Lung (tissue), 12 donors: ENCODE measurements around the gene MPV17L2. TPM values are rescaled to one million over a fixed set of nuclear protein-coding genes. Genes with fewer than 3 reads are reported as not detected.

Source experiments
- ATAC-seq: fragments of 200-7000 bp; cut with Tn5 transposase; one replicate; pipeline ENCODE4 v1.9.1; 2020; ENCODE audit warnings: moderate number of reproducible peaks; ENCODE audit not compliant: insufficient read depth, low FRiP score
- DNase-seq, 3 donors: peaks; one replicate each; pipeline ENCODE4 v3.0.0-alpha.2; 2013 to 2017
- H3K27ac ChIP-seq, 2 donors: one replicate each; pipeline ENCODE4 v1.5.1; 2013; ENCODE audit warnings: mild to moderate bottlenecking in 2 of 2, moderate library complexity in 2 of 2, control low read depth in 1 of 2, inconsistent platforms in 1 of 2, low read depth in 1 of 2, low read length in 1 of 2
- H3K27me3 ChIP-seq, 3 donors: one replicate each; pipeline ENCODE4 v1.5.1; 2013; ENCODE audit warnings: low read length in 2 of 3; ENCODE audit not compliant: control insufficient read depth in 3 of 3, insufficient read depth in 3 of 3
- H3K36me3 ChIP-seq, 4 donors: one replicate each; pipeline ENCODE4 v1.5.1; 2013; ENCODE audit warnings: low read length in 4 of 4, mild to moderate bottlenecking in 1 of 4, moderate library complexity in 1 of 4; ENCODE audit not compliant: control insufficient read depth in 4 of 4, insufficient read depth in 4 of 4
- H3K4me1 ChIP-seq, 5 donors: one replicate each; pipeline ENCODE4 v1.5.1; 2013; ENCODE audit warnings: low read length in 5 of 5, mild to moderate bottlenecking in 2 of 5, moderate library complexity in 1 of 5; ENCODE audit not compliant: control insufficient read depth in 5 of 5, insufficient read depth in 5 of 5
- H3K4me3 ChIP-seq: one replicate; pipeline ENCODE4 v1.5.1; 2013; ENCODE audit warnings: mild to moderate bottlenecking, control low read depth, moderate library complexity
- H3K9ac ChIP-seq, 2 donors: one replicate each; pipeline ENCODE4 v1.5.1; 2013; ENCODE audit warnings: low read length in 2 of 2, control low read depth in 1 of 2; ENCODE audit not compliant: insufficient read depth in 1 of 2
- H3K9me3 ChIP-seq, 4 donors: one replicate each; pipeline ENCODE4 v1.5.1; 2013; ENCODE audit warnings: low read length in 3 of 4, mild to moderate bottlenecking in 1 of 4, moderate library complexity in 1 of 4; ENCODE audit not compliant: control insufficient read depth in 4 of 4, insufficient read depth in 3 of 4
- WGBS, 2 donors: extraction: QIAGEN DNeasy Blood & Tissue Kit; methylation state at CpG; one replicate each; pipeline ENCODE4 v1.1.7; 2013; 5-methylcytosine and 5-hydroxymethylcytosine counted together
- polyA plus RNA-seq, 2 donors: library from polyadenylated mRNA; stranded (reverse); fragments of 200-250 nt; gene quantifications; one replicate each; pipeline ENCODE4 v1.2.1, GENCODE V29; 2013
- total RNA-seq, 2 donors: library from RNA; depleted of rRNA in 1 of 2; stranded (reverse); fragments of >200 nt in 1 of 2; gene quantifications; one replicate each; pipeline ENCODE4 v1.2.1, GENCODE V29; 2014 to 2021
- TF ChIP-seq, protein P1 (sequence below): IDR thresholded peaks from 2 replicates; pipeline ENCODE4 v1.5.1; 2012; ENCODE audit warnings: mild to moderate bottlenecking; ENCODE audit errors: control extremely low read depth, extremely low read depth
- donor health status: control.
- donor health status: control.
- donor health status: Bipolar disorder and iron deficiency.
- donor health status: healthy.
- donor health status: DM: yes; HTN: yes; CAD: no.

MPV17L2 gene
- total and polyA plus RNA-seq, 4 donors = 3.2 to 28.0 (median 18.2) TPM

DNA sequence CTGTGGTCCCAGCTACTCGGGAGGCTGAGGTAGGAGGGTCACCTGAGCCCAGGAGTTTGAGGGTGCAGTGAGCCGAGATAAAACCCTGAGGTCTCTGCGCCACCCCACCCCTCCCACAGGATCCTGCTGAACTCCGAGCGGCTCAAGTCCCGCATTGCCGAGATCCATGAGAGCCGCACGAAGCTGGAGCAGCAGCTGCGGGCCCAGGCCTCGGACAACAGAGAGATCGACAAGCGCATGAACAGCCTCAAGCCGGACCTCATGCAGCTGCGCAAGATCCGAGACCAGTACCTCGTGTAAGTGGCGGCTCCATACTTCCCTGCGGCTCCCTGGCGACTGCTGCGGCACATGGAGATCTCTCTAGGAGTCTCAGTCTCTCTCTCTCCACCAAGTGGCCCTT lies 26.0 kb upstream of the MPV17L2 start:
- WGBS, 2 donors = 95 to 96% methylated on average over 21 of the region's 21 CpGs
- Histone ChIP-seq H3K4me3 (no peak overlapping the region), H3K4me1 (no peaks in the 10 kb centered on the region), H3K27ac (no peak overlapping the region), H3K36me3 (peaks cover 8 to 38% (median 27%) of the 10 kb centered on the region in 4 donors), H3K9ac (no peak overlapping the region), H3K27me3 (no peaks in the 10 kb centered on the region), H3K9me3 (no peaks in the 10 kb centered on the region)
- no peak for ATAC-seq
- DNase-seq = no peak
- TF ChIP-seq, protein P1, sequence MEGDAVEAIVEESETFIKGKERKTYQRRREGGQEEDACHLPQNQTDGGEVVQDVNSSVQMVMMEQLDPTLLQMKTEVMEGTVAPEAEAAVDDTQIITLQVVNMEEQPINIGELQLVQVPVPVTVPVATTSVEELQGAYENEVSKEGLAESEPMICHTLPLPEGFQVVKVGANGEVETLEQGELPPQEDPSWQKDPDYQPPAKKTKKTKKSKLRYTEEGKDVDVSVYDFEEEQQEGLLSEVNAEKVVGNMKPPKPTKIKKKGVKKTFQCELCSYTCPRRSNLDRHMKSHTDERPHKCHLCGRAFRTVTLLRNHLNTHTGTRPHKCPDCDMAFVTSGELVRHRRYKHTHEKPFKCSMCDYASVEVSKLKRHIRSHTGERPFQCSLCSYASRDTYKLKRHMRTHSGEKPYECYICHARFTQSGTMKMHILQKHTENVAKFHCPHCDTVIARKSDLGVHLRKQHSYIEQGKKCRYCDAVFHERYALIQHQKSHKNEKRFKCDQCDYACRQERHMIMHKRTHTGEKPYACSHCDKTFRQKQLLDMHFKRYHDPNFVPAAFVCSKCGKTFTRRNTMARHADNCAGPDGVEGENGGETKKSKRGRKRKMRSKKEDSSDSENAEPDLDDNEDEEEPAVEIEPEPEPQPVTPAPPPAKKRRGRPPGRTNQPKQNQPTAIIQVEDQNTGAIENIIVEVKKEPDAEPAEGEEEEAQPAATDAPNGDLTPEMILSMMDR = no peak

DNA sequence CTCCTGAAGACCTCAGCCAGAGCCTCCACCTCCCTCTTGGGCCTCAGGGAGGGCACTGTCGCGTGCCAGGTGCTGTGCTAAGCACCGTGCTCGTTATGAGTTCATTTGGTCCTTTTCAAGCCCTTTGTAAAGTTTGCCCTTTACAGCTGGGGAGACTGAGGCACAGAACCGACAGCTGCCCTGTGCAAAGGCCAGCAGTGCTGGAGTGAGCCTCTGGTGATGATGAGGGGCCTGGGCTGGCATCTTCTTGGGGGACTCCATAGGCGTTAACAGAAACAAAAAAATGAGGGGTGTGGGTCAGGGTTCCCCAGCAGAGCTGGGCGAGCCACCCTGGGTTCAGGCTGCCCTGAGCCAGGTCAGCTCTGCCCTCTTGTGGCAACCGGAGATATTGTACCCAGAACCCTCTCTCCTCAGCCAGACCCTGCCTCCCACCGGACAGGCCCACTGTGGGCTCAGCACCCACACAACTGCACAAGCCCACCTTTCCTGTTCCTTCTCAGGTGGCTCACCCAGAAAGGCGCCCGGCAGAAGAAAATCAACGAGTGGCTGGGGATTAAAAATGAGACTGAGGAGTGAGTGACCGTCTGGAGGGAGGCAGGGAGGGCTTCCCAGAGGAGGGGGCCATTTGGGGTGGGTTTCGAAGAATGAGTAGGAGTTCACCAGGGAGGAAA lies 24.9 kb upstream of the MPV17L2 start:
- Histone ChIP-seq H3K9ac (no peak overlapping the region), H3K4me1 (peaks cover 0 to 3% (median 0%) of the 10 kb centered on the region in 5 donors), H3K9me3 (no peaks in the 10 kb centered on the region), H3K27me3 (no peaks in the 10 kb centered on the region), H3K27ac (no peak overlapping the region), H3K36me3 (peaks cover 8 to 34% (median 19%) of the 10 kb centered on the region in 4 donors), H3K4me3 (no peak overlapping the region)
- TF ChIP-seq, protein P1 = peak; percentile 59
- 70 to 71% methylated on average over 14 of the region's 14 CpGs for WGBS, 2 donors
- DNase-seq = no peak
- no peak for ATAC-seq

DNA sequence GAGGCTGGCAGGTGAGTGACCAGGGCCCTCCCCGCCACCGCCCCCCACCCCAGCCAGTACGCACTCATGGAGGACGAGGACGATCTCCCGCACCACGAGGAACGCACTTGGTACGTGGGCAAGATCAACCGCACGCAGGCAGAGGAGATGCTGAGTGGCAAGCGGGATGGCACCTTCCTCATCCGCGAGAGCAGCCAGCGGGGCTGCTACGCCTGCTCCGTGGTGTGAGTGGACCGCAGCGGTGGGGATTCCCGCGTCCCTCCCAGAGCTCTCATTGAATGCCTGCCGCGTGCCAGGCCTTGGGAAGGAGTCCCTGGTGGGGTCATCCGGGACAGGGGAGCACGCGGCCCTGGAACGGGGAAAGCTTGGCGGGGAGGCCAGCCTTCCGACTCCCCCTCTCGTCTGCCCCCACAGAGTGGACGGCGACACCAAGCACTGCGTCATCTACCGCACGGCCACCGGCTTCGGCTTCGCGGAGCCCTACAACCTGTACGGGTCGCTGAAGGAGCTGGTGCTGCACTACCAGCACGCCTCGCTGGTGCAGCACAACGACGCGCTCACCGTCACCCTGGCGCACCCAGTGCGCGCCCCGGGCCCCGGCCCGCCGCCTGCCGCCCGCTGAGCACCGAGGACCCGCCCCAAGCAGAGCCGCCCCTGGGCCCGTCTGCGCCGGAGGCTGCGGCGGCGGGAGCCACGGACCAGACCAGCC lies 24.2 kb upstream of the MPV17L2 start:
- no peaks in the 10 kb centered on the region for H3K27me3 ChIP-seq
- TF ChIP-seq, protein P1 = no peak
- H3K4me1 ChIP-seq = peaks cover 0 to 8% (median 0%) of the 10 kb centered on the region in 5 donors
- no peak overlapping the region for H3K4me3 ChIP-seq
- WGBS, 2 donors = 95% methylated on average over 65 to 66 of the region's 66 CpGs
- H3K27ac ChIP-seq = no peak overlapping the region
- DNase-seq (no peak), ATAC-seq (no peak)
- H3K36me3 ChIP-seq = peaks cover 8 to 29% (median 16%) of the 10 kb centered on the region in 4 donors
- no peak overlapping the region for H3K9ac ChIP-seq
- H3K9me3 ChIP-seq = no peaks in the 10 kb centered on the region
